Activated T-cell treated with anti-CD3 and anti-CD28 coated beads for 4 hours (primary cell): ENCODE data around the gene MTA3.
"Not testable (repeated sequence)": the region's sequence is repeated elsewhere in the genome, so short reads cannot be mapped to it uniquely, and the experiment has no call there.

Experiments used
- DNase-seq: peaks from one replicate; pipeline ENCODE4 v3.0.0-alpha.2; 2020

The MTA3 gene

DNA sequence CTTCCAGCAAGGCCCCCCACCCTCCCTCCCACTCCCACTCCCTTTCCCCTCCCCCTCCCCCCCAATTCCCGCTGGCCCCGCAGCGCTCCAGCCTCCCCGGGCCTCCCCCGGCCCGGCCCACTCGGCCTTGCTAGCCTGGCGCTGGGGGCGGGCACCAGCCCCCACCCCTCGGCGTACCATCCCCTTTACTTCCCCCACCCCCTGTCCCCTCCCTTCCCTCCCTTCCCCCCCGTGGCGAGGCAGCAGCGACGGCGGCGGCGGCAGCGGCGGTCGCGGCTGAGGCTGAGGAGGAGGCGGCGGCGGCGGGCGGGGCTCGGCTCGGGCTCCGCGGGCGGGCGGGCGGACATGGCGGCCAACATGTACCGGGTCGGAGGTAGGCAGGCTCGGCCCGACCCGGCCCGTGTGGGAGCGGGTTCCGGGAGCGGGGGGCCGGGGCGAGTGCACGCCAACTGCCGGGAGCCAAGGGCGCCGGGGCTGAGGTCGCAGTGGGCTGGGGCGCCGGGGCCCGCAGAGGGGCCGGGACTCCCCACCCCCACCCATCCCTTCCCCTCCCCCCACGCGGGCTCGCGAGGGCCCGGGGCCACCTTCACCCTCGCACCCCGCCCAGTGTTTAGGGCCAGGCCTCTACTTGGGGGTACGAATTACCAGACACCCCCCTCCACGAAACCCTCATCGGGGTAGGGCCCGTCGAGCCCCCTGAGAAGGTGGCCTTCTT is at the start of gene MTA3:
TSS of gene MTA3 (plus strand) at position 232 of the 715 bp plus-strand sequence. CDS start at position 346, 114 bp downstream.
- peak; percentile 46 for DNase-seq

DNA sequence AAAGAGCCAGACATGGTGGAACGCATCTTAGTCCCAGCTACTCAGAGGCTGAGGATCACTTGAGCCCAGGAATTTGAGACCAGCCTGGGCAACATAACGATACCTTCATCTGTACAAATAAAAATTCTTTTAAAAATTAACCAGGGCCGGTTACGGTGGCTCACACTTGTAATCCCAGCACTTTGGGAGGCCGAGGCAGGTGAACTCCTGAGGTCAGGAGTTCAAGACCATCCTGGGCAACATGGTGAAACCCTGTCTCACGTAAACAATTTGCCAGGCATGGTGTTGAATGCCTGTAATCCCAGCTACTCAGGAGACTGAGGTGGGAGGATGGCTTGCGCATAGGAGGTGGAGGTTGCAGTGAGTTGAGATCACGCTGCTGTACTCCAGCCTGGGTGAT is 48.8 kb upstream of the MTA3 start:
- DNase-seq: no peak

DNA sequence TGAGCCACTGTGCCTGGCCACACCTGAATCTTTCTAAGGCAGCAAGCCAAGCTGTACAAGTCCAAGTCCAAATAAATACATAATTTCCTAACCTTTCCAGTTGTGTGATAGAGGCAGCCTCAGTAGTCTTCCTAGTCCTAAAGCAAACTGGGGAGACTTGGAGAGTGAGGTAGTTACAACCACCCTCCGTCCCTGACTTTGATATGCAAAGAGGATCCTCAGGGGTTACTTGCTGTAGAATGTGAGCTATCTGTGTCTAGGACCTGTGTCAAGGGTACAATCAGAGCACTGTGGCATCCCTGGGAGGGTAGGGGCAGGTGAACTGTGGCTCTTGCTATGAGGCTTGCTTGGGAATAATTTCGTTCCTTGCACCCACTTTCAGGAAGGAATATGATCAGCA is 46.4 kb upstream of the MTA3 start:
- DNase-seq: no peak

DNA sequence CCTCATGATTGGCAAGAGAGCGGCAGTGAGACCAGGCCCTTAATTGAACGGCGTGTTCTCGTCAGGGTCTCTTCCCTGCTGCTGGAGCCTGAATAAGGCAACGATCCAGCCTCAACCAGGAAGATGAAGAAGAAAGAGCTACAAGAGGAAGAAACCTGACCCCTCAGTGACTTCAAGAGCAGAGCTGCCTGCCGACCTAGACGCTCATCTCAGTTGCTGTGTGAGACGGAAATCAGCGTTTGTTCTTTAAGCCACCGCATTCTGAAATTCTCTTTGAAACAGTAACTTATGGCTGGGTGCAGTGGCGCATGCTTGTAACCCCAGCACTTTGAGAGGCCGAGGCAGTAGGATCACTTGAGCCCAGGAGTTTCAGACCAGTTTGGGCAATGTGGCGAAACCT is 45.1 kb upstream of the MTA3 start:
- DNase-seq: no peak

DNA sequence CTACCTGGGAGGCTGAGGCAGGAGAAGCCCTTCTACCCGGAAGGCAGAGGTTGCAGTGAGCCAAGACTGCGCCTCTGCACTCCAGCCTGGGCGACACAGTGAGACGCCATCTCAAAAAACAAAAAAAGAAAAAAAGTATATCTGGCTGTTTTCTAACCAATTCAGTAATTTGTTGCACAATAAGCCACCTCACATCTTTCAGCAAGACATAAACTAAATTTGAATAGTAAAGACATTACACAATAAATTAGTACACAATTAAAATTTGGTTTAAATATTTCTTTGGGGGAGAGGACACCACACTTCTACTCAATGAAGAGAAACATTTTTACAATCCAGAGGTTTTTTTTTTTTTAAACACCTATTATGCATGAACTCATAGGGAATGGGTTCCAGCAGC is 36.0 kb upstream of the MTA3 start:
- DNase-seq: no peak

DNA sequence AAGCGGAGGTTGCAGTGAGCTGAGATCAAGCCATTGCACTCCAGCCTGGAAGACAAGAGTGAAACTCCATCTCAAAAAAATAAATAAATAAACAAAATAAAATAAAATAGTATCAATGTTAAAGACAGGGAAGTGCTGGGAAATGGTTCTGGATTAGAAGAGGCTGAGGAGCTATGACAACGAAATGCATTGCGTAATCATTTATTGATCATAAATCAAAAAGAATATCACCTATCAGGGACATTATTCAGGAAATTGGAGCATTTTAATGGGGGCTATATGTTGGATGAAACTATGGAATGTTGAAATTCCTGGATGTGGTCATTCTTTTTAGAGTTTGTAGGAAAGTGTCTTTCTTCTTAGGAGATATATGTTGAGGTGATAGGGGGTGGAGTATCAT is 30.9 kb upstream of the MTA3 start:
- no peak for DNase-seq

DNA sequence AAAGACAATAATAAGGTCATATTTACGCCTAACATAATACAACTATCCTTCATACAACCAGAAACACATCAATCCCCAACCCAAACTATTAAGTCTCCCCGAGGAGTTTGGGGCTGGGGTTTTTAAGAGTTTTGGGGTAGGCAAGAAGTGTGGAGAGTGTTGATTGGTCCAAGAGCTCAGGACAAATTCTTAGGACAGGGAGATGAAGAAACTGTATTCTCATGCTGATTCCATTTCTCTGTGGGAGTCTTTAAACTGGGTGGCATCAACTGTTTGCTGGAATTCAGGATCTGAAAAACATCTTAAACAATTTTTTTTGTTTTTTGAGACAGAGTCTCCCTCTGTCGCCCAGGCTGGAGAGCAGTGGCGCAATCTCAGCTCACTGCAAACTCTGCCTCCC is 25.6 kb upstream of the MTA3 start:
- no peak for DNase-seq

DNA sequence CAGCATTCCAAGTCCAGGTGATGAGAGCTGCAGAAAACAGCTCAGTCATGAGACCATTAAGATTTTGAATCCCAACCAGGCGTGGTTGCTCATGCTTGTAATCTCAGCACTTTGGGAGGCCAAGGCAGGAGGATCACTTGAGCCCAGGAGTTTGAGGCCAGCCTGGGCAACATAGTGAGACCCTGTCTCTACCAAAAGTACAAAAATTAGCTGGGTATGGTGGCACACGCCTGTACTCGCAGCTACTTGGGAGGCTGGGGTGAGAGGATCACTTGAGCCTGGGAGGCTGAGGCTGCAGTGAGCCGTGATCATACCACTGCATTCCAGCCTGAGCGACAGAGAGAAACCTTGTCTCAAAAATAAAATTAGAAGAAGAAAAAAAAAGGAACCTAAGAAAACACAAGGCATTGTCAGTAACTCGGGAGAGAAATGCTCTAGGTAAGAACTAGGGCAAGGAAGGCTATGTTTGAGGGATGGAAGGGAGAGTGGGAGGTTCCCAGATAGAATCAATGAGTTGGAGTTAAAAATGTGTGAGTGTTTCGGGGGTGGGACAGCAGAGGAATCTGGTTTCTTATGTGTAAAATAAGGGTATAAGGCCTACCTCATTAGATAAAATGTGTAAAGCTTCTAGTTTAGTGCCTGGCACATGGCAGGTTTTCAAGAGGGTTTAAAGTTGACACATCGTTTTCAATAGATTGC is 23.3 kb upstream of the MTA3 start:
- no peak for DNase-seq

DNA sequence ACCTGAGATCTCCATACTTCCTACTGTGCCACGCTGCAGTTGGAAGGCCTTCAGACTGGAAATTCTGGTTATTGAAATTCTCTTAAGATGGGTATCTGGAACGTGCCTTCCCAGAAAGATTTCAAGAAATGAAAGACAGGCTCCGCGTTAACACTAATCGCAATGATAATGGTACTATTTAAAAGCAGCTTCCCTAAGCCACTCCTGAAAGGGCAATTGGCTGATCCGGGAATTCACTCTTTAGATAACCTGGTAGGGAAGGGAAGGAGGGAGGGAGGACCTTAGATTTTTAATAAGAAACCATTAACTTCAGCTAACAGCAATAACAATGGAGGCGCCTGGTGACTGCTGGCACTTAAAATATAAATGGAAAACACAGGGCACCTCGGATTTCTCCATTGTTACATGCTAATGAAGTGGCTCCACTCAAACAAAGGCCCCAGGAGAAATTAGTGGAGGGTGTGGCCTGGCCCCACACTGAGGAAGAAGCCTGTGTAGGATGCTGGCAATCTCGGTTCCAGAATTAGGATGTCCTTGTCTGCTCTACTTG is 22.5 kb upstream of the MTA3 start:
- no peak for DNase-seq

DNA sequence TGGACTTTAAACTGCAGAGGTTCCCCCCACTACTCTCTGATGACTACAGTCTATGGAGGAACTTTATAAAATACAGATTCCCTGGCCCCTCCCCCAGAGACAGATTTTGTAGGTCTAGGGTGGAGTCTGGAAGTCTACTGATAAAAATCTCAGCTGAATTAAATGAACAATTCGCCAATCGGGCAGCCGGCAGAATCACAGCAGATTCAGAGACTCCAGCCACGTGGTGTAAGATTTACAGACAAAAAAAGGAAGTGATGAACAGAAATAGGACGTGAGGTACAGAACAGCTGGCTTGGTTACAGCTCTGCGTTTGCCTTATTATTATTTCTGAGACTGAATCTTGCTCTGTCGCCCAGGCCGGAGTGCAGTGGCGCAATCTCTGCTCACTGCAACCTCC is 21.4 kb upstream of the MTA3 start:
- DNase-seq: no peak

DNA sequence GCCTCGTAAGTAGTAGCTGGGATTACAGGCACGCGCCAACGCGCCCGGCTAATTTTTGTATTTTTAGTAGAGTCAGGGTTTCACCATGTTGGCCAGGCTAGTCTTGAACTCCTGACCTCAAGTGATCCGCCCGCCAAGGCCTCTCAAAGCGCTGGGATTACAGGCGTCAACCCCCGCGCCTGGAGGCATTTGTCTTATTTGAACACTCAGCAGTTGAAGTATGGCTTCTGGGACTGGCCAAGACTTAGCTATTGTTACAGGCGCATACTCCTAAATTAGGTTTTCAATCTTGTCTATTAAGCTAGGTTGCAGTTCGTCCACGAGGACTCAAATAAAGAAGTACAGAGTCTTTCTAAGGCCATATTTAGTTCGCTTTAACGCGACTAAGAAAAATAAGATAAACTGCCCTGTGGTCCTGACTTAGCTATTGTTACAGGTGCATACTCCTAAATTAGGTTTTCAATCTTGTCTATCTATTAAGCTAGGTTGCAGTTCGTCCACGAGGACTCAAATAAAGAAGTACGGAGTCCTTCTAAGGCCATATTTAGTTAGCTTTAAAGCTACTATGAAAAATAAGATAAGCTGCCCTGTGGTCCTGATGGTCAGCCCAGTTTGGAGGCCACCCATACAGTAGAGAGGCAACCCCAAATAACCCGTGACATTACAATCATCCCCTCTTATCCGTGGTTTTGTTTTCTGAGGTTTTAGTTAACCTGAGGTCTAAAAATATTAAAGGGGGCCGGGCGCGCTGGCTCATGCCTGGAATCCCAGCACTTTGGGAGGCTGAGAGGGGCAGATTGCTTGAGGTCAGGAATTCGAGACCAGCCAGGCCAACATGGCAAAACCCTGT is 20.8 kb upstream of the MTA3 start:
- DNase-seq: no peak

DNA sequence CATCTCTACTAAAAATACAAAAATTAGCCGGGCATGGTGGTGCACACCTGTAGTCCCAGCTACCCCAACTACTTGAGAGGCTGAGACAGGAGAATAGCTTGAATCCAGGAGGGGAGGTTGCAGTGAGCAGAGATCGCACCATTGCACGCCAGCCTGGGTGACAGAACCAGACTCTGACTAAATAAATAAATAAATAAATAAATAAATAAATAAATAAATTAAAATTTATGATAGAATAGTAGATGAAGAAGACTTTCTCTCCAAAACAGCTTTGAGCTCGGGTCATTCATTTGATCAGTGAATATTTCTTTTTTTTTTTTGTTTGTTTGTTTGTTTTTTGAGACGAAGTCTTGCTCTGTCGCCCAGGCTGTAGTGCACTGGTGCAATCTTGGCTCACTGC is 17.6 kb upstream of the MTA3 start:
- no peak for DNase-seq

DNA sequence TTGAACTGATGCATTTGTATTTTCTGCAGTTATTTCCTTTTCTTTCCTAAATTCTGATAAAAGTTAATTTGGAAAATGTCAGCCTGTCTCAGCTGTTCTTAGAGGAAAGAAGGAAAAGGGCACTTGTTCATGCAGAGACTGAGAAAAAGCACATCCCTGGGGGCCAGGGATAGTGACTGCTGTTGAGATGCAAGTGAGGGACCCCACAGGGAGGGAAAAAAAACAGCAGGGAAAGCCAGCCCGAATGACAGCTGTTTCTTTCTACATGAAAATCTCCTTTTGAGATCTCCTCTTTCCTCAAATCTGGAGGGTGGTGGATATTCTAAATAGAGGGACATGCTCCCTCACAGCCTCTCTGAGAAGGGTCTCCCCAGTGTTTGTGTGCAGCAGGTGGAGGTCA is 14.0 kb upstream of the MTA3 start:
- DNase-seq: no peak

DNA sequence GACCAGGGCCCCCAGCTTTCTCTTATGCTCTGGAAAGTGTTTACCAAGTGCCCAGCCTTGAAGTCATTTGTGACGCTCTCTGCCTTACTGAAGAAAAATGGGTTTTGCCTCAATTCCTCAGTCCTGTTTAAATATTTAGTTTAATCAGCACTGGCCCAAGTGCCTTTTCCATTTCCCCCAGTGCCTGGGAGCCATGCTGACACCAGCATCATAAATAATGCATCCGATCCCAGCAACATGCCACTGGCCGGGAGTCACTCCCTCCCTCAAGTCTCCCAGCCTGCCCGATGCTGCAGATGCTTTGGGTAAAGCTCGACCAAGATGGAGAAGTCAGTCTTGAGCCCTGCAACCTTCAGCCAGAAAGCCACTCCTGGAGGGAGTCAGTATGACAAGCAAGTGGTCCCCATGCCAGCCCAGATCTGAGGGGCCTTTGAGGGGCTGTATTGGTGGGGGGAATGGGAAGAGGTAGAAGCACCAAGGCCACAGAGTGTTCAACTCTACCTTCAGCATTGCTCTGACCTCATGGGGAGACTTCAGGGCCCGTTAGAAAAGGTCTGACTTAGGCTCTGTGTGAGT is 12.0 kb upstream of the MTA3 start:
- no peak for DNase-seq

DNA sequence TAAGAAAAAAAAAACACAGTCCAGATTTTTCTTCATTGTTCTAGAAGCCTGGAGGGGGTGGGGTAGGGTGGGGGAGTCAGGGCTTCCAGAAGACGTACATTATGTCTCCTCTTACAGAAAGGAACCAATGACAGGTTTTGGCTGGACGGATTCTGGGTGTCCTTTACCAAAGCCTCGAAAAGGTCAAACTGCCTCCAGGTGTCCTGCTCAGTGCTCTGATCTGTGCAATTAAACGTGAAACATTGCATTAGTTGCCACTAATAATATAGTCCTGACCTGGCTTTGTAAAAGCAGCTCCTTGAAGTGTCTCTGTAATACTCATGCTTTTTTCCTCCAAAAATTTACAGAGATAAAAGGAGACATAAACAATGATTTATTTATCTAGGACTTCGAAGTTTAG is 11.1 kb upstream of the MTA3 start:
- DNase-seq: no peak

DNA sequence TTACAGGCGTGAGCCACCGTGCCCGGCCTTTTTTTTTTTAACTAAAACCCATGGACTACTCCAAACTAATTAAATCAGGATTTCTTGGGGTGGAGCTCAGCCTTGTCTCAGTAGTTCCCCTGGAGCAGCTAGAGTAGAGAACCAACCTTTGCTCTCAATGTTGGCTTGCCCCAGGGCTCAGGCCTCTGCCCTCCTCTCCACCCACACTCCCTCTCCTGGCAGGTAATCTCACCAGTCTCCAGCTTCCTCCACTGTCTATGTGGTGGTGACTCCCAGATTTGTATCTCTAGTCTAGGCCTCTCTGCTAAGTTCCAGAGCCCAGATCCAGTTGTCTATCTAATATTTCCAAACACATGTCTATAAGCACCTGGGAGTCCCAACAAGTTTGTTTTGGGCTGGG is 9.6 kb upstream of the MTA3 start:
- no peak for DNase-seq

DNA sequence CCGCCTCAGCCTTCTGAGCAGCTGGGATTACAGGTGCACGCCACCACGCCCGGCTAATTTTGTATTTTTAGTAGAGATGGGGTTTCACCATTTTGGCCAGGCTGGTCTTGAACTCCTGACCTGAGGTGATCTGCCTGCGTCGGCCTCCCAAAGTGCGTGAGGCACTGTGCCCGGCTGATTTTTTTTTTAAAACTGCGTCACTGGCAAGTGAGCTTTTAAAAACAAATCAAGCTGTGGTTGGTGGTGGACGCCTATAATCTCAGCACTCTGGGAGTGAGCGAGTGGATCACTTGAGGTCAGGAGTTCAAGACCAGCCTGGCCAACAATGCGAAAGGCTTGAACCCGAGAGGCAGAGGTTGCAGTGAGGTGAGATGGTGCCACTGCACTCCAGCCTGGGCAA is 8.3 kb upstream of the MTA3 start:
- DNase-seq: not testable (repeated sequence)

DNA sequence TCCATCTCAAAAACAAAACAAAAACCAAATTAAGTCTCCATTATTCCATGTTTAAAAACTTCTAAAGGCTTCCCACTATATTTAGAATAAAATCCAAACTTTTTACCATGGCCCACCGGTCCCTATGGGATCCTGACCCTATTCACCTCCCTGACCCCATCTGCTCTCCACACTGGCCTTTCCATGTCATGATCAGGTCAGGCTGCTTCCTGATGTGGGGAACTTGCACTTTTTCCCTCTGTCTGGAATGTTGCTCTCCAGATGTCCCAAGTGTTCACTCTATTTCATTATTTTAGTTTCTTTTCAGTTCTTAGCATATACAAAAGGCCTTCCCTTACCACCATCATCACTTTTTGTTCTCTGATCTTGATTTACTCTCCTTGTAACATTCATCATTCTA is 7.5 kb upstream of the MTA3 start:
- DNase-seq: no peak

DNA sequence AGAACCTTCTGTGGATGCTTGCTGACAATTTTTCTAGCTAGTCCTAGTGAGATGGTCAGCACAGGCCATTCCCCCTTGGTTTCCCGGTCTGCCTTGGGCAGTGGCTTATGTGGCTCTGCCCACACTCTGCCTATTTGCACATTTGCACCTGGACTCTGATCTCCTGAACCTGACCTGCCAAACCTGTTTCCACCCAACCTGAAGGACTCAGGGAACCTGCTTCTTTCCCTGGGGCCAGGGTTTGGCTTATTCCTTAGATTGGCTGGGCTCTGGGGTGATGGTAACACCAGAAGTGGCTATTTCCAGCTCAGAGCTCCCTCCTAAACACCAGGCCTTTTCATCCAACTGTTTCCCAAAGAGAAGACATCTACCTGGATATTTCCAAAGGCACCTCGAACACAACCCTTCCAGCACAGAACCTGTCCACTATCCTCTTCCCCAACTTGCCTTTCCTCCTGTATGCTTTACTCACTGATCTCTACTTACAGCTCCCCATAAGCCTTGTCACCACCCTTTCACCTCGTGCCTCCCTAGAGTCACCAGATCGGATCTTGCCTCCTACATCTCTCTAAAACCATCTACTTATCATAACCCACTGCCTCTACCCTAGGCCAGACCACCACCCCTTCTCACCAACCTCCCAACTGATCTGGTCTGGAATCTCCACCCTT is 5.8 kb upstream of the MTA3 start:
- DNase-seq: no peak

DNA sequence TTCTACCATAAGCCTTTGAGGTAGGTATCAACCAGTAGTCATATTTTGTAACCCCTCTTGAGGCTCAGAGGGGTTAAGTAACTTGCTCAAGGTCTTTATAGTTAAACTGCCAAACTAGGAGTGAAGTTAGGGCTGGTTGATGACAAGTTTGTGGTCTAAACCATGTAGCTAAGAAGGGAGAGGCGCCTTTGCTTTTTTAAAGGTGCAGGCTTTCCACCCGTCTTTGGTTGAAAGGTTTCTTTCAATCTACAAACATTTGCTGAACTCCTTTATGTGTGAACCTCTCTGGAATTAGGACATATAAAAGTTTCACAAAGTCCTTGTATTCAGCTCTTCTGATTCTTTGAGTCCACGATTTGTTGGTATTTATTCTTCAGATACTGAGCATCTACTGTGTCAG is 2.4 kb upstream of the MTA3 start:
- DNase-seq: no peak

DNA sequence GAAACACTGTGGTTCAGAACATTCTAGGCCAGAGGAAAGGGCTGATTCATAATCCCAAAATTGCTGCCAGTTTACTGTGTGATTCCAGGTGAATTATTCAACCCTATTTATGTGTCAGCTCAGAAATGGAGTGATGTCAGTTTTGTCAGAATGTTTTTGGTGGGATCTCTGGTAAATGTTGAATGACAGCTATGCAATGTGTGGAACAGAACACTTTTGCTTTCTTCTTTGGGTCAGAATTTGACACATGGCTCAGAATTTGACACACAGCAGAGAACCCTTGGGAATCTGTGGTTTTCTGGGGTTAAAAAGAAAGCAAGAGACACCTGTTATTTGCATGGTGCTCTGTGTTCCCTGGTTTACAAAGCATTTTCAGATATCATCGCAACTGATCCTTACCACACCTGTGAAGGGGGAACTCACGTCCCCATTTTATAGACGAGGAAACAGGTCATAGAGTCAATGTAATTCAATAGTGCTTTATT is 1.6 kb upstream of the MTA3 start:
- no peak for DNase-seq

DNA sequence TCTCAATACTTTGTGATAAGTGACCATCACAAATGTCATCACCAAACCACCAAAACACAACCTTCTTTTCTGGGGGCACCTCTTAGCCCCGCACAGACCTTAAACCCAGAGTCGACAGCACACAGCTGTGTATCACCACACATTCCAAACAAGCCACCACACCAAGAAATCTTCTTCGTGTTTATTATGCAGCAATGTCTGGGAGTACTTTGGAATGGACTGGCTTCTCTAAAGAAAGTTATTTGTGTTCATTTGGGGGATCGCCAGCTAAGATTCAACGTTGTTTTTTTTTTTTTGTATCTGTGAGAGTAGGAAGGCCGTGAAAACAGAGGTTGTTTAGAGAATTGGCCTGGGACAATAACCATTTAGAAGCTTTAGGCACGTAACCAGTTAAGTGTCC is 1.1 kb upstream of the MTA3 start:
- no peak for DNase-seq
